Measurements from ENCODE around the gene HID1.
"Not testable (repeated sequence)": the region's sequence is repeated elsewhere in the genome, so short reads cannot be mapped to it uniquely, and the experiment has no call there.

DNA sequence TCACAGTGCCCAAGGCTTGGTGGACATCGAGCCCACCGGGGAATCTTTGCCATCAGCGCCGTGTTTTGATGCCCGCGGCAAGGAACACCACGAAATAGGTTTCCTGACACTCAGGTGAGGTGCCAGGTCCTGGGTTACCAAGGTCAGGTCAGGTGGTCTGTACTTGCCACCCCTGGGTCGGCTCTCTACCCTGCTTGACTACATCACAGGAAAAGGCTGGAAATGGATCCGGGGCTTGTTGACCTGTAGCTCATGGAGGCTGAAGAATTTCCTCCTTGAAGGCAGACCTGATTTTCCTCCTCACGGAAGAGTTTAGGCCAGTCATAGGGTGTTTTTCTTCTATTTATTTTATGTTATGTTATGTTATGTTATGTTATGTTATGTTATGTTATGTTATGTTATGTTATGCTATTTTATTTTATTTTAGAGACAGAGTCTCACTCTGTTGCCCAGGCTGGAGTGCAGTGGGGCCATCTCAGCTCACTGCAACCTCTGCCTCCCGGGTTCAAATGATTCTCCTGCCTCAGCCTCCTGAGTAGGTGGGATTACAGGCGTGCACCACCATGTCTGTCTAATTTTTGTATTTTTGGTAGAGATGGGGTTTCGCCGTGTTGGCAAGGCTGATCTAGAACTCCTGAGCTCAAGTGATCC is 10.2 kb upstream of the HID1 start:
- TF ChIP-seq, protein P1, sequence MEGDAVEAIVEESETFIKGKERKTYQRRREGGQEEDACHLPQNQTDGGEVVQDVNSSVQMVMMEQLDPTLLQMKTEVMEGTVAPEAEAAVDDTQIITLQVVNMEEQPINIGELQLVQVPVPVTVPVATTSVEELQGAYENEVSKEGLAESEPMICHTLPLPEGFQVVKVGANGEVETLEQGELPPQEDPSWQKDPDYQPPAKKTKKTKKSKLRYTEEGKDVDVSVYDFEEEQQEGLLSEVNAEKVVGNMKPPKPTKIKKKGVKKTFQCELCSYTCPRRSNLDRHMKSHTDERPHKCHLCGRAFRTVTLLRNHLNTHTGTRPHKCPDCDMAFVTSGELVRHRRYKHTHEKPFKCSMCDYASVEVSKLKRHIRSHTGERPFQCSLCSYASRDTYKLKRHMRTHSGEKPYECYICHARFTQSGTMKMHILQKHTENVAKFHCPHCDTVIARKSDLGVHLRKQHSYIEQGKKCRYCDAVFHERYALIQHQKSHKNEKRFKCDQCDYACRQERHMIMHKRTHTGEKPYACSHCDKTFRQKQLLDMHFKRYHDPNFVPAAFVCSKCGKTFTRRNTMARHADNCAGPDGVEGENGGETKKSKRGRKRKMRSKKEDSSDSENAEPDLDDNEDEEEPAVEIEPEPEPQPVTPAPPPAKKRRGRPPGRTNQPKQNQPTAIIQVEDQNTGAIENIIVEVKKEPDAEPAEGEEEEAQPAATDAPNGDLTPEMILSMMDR (conservative IDR thresholded peaks at IDR 0.05; ENCODE audit: low read depth in 2 of 2), result not testable (repeated sequence)
- TF ChIP-seq POLR2AphosphoS5 (IDR thresholded peaks at IDR 0.05; ENCODE audit: low read depth); EZH2 (IDR thresholded peaks at IDR 0.05; ENCODE audit: low read depth, unreplicated experiment); EZH2phosphoT487 (IDR thresholded peaks at IDR 0.05; ENCODE audit: unreplicated experiment); CREB1 (CRISPR knock-in tag; IDR thresholded peaks at IDR 0.05; ENCODE audit: low read depth); ZNF331 (CRISPR knock-in tag; IDR thresholded peaks at IDR 0.05; ENCODE audit: low read depth): not testable (repeated sequence)
- TF ChIP-seq, protein P2, sequence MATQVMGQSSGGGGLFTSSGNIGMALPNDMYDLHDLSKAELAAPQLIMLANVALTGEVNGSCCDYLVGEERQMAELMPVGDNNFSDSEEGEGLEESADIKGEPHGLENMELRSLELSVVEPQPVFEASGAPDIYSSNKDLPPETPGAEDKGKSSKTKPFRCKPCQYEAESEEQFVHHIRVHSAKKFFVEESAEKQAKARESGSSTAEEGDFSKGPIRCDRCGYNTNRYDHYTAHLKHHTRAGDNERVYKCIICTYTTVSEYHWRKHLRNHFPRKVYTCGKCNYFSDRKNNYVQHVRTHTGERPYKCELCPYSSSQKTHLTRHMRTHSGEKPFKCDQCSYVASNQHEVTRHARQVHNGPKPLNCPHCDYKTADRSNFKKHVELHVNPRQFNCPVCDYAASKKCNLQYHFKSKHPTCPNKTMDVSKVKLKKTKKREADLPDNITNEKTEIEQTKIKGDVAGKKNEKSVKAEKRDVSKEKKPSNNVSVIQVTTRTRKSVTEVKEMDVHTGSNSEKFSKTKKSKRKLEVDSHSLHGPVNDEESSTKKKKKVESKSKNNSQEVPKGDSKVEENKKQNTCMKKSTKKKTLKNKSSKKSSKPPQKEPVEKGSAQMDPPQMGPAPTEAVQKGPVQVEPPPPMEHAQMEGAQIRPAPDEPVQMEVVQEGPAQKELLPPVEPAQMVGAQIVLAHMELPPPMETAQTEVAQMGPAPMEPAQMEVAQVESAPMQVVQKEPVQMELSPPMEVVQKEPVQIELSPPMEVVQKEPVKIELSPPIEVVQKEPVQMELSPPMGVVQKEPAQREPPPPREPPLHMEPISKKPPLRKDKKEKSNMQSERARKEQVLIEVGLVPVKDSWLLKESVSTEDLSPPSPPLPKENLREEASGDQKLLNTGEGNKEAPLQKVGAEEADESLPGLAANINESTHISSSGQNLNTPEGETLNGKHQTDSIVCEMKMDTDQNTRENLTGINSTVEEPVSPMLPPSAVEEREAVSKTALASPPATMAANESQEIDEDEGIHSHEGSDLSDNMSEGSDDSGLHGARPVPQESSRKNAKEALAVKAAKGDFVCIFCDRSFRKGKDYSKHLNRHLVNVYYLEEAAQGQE (IDR thresholded peaks at IDR 0.05; ENCODE audit: unreplicated experiment), result not testable (repeated sequence)

All from GM23338 (cell line).